NCI-H2081 treated with DMSO at 0.1 percent for 48 hours (cell line): ENCODE results near the gene TMEM9.

Source experiments
- DNase-seq: peaks from one replicate; lab custom pipeline; 2025; lab: John Stamatoyannopoulos, UW

The TMEM9 gene

DNA sequence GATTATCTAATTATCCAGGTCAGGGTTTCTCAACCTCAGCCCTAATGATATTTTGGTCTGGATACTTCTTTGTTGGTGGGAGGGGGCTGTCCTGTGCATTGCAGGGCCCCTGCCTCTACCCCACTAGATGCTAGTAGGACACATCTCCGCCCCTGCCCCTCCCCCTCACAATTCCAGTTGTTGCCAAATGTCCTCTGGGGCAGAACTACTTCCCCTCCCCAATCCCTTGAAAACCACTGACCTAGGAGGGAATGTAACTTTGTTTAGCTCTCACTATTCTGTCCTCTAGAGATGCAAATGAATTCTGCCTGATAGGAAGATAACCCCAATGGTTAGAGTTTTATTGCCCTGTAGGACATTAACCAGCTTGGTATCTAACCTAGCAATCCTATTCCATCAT lies 50.1 kb downstream of the TMEM9 start:
- no peak for DNase-seq

GRCh38 chr1:201103666-201104065 lies 50.6 kb downstream of the TMEM9 start:
- DNase-seq: no peak

DNA sequence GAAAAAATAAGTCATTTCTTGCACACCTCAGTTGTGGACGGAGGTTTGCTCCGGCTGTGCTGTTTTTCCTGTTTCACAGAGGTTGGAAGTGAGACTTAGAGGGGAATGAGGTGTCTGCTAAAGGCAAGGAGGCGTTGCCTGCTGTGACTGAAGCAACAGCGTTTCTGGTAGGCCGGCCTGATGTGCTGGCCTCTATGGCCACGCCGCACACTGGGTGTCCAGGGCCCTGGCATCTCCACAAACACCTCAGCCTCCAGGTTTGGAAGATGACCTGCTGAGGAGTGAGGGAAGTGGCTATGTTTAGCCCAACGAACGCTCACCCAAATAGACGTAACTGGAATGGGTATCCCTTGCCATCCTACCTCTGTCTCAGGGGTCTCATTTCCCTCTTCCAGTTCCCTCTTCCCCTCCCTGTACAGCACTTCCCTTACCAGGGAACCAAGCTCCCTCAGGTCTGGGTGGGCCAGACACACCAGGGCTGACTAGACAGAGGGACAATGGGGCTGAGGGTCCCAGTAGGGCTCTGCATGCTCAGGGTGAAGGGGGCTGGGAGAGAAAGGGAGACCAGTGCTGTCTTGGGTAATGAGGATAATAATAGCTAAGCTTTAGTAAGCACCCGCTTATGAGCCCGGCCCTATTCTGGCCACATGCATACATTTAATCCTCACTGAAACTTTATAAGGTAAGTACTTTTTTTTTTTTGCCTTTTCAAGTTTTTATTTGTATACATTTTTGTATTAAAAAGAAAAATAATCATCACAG lies 53.9 kb downstream of the TMEM9 start:
- DNase-seq: no peak

- DNase-seq: no peak
These were observed 55.1 kb downstream of the TMEM9 start for GRCh38 chr1:201098992-201099677.

- no peak for DNase-seq
These were observed 57.1 kb downstream of the TMEM9 start for GRCh38 chr1:201096977-201097856.

GRCh38 chr1:201096041-201096461 lies 58.2 kb downstream of the TMEM9 start:
- DNase-seq: no peak

DNA sequence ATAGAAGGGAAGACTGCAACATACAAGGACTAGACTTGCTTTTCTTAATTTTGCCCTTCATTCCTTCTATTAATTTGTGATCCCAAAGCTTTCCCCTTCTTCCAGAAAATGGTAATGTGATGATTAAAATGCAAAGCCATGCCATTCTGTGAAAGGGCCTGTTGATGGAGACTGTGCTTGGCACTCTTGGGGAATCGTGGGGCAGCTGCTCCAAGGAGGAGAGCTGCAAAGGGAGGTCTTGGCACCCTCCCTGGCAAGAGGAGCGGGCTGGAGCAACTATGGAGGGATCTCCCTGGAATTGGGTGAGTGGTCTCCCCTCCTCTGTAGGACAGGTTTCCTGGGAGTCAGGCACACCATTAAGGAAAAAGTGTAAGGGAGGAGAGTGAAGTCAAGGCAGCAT lies 58.7 kb downstream of the TMEM9 start:
- no peak for DNase-seq

DNA sequence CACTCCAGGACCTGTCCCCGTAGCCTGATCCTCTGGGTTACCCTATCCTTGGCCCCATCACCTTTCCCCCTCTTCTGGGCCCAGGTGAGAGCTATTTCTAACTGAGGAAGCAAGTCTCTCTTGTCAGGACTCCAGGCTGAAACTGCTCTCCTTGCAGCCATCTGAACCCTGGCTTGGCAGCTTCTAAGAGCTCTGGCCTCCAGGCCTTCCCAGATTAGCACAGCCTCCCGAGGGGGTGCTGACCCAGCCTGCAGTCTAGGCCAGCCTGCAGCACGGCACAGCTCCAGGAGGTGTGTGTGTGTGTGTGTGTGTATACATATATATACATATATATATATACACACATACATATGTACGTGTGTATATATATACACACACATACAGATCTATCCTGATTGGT lies 59.4 kb downstream of the TMEM9 start:
- DNase-seq: no peak

DNA sequence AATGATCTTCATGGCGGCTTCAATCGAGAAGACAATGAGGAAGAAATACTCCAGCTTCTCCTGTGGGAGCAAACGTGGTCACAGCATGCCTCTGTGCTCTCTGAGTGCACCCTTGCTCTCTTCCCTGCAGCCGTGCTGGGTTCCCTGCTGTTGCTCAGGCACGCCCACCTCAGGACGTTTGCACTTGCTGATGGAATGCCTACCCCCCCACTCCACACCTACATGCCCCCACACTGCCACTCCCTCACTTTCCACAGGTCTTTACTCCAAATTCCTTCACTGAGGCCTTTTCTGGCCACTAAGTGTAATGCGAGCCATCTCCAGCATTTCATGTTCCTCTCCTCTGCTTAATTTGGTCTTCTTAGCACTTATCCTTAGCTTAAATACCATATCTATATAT lies 60.3 kb downstream of the TMEM9 start:
- no peak for DNase-seq

GRCh38 chr1:201093561-201093960 lies 60.7 kb downstream of the TMEM9 start:
- DNase-seq: no peak

DNA sequence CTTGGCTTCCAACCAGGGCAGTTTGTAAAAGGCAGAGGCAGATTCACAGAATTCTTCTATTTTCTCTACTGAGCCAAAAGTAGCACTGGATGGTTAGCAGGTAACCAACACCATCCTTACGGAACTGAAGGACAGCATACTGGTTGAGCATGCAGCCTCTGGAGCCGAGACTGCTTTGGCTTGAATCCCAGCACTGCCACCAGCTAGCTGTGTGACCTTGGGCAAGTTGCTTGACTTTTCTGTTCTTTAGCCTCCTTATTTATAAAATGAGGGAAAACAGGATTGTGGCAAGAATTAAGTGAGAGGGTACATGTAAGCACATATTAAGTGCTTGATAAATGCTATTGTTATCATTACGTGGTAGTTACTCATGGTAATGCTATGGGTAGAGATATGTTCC lies 61.5 kb downstream of the TMEM9 start:
- DNase-seq: no peak

- DNase-seq: no peak
These were observed 63.0 kb downstream of the TMEM9 start for GRCh38 chr1:201091256-201091655.

- DNase-seq: no peak
These were observed 63.7 kb downstream of the TMEM9 start for GRCh38 chr1:201090541-201090940.

DNA sequence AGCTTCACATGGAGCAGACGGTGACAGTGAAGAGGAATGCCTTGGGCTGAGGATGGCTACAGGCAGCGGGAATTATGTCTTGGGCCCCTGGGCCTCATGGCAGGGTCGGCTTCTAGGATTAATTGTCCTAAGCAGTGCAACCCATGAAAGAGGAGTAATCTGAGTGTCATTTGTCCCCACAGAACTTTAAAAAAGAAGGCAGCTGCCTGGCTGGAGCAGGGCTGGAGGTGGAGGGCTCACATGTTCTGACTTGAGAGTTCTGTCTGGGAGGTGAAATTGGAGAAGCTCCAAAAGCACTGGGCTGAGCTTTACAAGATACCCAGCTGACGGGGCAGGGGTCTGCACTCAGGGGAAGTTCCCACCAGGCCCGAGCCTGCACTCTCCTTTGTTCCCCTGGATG lies 64.7 kb downstream of the TMEM9 start:
- no peak for DNase-seq

DNA sequence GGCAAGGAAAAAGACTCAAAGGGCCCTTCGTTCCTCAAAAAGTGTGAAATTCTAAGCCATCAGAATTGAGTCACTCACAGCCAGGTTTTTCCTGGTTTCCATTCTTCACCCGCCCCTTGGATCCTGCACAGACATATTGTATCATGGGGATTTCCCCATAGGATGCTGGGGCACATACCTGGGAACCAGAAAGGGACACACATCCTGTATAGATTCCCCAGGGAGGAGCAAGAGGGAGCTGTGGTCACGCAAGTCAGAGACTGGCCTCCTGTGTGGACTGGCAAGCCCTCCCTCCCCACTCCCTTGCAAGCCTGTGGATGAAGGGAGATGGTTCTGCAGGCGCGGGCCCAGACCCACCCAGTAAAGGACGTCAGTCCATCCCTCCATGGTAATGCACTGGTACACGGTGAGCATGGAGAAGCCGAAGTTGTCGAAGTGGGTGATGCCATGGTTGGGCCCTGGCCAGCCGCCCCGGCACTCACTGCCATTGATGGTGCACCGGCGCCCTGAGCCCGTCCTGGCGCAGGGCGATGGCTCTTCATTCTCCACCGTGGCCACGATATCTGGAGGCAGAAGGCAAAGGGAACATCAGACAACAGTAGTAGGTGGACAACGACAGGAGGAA lies 65.3 kb downstream of the TMEM9 start:
- no peak for DNase-seq

DNA sequence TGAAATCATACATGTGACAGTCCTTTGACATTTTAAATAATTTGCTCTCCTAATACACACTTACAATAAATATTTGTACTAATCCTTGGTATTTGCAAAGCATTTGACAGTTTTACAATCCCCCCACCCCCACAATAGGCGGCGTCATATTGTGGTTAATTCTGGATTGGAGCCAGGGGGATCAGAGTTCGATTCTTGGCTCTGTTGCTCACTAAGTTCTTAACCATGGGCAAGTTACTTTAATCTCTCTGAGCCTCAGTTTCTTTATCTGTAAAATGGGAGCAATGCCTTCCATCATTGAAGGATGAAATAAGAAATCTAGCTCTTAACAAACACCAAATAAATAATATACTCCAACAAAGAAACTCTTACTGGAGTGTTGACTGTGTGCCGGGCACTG lies 65.9 kb downstream of the TMEM9 start:
- DNase-seq: no peak

GRCh38 chr1:201085902-201086735 lies 68.2 kb downstream of the TMEM9 start:
- no peak for DNase-seq
